Ascending aorta (tissue), 2 donors: ENCODE results near the gene JAKMIP2. TPM values are rescaled to one million over a fixed set of nuclear protein-coding genes. Genes with fewer than 3 reads are reported as not detected.
"Not testable (repeated sequence)": the region's sequence is repeated elsewhere in the genome, so short reads cannot be mapped to it uniquely, and the experiment has no call there.

Experiments
- DNase-seq, 2 donors: peaks; one replicate each; pipeline ENCODE4 v3.0.0-alpha.2; 2019; ENCODE audit warnings: low spot score in 2 of 2
- H3K27ac ChIP-seq, 2 donors: fragments of 200-600 bp; sonication (generic); one replicate each; pipeline ENCODE4 v1.5.1; 2016 to 2017; ENCODE audit warnings: mild to moderate bottlenecking in 1 of 2
- H3K27me3 ChIP-seq: fragments of 200-600 bp; sonication (generic); one replicate; pipeline ENCODE4 v1.5.1; 2017
- H3K36me3 ChIP-seq, 2 donors: fragments of 200-600 bp; sonication (generic); one replicate each; pipeline ENCODE4 v1.5.1; 2016
- H3K4me1 ChIP-seq, 2 donors: fragments of 200-600 bp; sonication (generic); one replicate each; pipeline ENCODE4 v1.5.1; 2016 to 2017; ENCODE audit warnings: mild to moderate bottlenecking in 1 of 2
- H3K4me3 ChIP-seq, 2 donors: fragments of 200-600 bp; sonication (generic); one replicate each; pipeline ENCODE4 v1.5.1; 2016 to 2017; ENCODE audit warnings: mild to moderate bottlenecking in 1 of 2
- H3K9me3 ChIP-seq, 2 donors: fragments of 200-600 bp; sonication (generic); one replicate each; pipeline ENCODE4 v1.5.1; 2016
- intact Hi-C: fragments of 100-400 bp; cut with DNase I; formaldehyde crosslinking; loops from one replicate; pipeline ENCODE4 v1.15.1; 2023
- total RNA-seq: library from RNA; depleted of rRNA; stranded (reverse); fragments of >200 nt; gene quantifications from one replicate; pipeline ENCODE4 v1.1.0, GENCODE V29; 2016
- TF ChIP-seq, protein P1 (sequence below), 3 experiments: fragments of 200-600 bp in 2 of 3; fragments of 450-650 bp in 1 of 3; sonication (generic) in 2 of 3; IDR thresholded peaks; one replicate each; pipeline ENCODE4 v1.5.1; 2016 to 2019; ENCODE audit warnings: antibody characterized with exemption in 3 of 3, mild to moderate bottlenecking in 1 of 3, moderate library complexity in 1 of 3

Gene JAKMIP2
- total RNA-seq, 1 donor from 2014 or later = not detected

DNA sequence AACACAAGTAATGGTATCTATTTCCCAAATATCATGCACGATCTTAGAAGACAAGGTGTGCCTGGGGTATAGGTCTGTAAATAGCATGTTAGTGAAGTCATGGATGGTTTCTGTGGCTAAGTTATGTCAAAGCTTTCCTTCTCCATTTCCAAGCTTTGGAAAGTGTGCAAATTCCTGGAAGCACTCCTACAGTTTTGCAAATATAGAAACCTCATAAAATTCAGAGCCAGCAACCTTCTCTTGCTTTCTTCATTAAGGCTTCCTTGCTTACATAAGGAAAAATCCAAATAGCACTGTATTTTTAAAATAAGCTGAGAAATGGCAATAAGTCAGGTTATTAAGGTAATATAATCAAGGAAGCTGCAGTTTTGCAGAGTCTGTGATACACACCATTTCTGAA is 138.1 kb downstream of the JAKMIP2 start:
- DNase-seq = no peak
- Histone ChIP-seq H3K9me3 (no peaks in the 10 kb centered on the region), H3K27ac (no peak overlapping the region), H3K4me1 (no peaks in the 10 kb centered on the region), H3K27me3 (no peaks in the 10 kb centered on the region), H3K4me3 (no peak overlapping the region), H3K36me3 (no peaks in the 10 kb centered on the region)
- intact Hi-C loops = no loop called here
- TF ChIP-seq, protein P1, sequence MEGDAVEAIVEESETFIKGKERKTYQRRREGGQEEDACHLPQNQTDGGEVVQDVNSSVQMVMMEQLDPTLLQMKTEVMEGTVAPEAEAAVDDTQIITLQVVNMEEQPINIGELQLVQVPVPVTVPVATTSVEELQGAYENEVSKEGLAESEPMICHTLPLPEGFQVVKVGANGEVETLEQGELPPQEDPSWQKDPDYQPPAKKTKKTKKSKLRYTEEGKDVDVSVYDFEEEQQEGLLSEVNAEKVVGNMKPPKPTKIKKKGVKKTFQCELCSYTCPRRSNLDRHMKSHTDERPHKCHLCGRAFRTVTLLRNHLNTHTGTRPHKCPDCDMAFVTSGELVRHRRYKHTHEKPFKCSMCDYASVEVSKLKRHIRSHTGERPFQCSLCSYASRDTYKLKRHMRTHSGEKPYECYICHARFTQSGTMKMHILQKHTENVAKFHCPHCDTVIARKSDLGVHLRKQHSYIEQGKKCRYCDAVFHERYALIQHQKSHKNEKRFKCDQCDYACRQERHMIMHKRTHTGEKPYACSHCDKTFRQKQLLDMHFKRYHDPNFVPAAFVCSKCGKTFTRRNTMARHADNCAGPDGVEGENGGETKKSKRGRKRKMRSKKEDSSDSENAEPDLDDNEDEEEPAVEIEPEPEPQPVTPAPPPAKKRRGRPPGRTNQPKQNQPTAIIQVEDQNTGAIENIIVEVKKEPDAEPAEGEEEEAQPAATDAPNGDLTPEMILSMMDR (IDR thresholded peaks at IDR 0.05) = no peak

DNA sequence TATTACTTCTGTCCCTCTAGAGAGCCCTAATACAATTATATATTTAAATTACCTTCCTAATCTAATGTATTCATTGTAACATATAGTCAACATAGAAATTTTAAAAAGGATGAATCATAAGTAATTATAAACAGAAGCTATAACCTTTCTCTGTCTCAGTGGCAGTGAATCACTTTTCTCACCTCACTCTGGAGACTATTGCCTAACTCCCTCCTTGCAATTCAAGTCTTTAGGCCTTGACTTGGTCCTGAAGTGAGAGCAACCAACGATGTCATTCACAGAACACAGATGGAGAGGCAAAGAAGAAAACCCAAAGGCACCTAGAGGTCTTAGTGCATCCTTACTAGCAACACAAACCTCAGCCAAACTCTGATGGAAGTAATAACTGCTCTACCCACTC is 139.4 kb downstream of the JAKMIP2 start:
- Histone ChIP-seq H3K27me3 (no peaks in the 10 kb centered on the region), H3K9me3 (no peaks in the 10 kb centered on the region), H3K36me3 (no peaks in the 10 kb centered on the region), H3K4me3 (no peak overlapping the region), H3K4me1 (no peaks in the 10 kb centered on the region), H3K27ac (no peak overlapping the region)
- intact Hi-C loops = no loop called here
- TF ChIP-seq, protein P1 (IDR thresholded peaks at IDR 0.05) = no peak
- DNase-seq = no peak

DNA sequence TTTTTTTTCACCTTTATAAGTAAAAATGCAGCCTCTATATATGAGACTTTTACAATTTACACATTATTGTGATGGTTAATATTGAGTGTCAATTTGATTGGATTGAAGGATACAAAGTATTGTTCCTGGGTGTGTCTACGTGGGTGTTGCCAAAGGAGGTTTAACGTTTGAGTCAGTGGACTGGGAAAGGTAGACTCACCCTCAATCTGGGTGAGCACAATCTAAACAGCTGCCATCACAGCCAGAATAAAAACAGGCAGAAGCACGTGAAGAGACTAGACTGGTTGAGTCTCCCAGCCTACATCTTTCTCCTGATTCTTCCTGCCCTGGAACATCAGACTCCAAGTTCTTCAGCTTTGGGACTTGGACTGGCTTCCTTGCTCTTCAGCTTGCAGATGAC is 139.9 kb downstream of the JAKMIP2 start:
- intact Hi-C loops = no loop called here
- TF ChIP-seq, protein P1 (IDR thresholded peaks at IDR 0.05) = no peak
- Histone ChIP-seq H3K36me3 (no peaks in the 10 kb centered on the region), H3K4me1 (no peaks in the 10 kb centered on the region), H3K27me3 (no peaks in the 10 kb centered on the region), H3K4me3 (no peak overlapping the region), H3K27ac (no peak overlapping the region), H3K9me3 (no peaks in the 10 kb centered on the region)
- no peak for DNase-seq

DNA sequence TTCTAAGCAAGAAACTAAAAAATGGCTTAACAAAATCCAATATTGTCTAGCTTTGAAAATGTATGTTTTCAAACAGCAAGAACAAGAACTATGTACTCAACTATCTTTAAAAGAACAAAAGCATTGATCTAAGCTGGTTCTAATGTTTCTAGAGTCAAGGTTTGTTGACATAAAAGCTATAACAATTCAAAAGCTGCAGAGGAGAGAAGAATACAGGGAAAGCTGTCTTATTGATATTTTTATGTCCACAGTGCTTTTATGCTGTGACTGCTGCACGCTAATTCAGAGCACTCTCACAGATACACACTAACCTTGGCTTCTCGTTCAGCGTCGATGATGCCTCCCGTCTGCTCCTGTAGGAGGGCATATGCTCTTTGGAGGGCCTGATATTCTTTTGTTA is 143.2 kb downstream of the JAKMIP2 start:
- Histone ChIP-seq H3K4me1 (no peaks in the 10 kb centered on the region), H3K36me3 (no peaks in the 10 kb centered on the region), H3K4me3 (no peak overlapping the region), H3K9me3 (no peaks in the 10 kb centered on the region), H3K27me3 (no peaks in the 10 kb centered on the region), H3K27ac (no peak overlapping the region)
- TF ChIP-seq, protein P1 (IDR thresholded peaks at IDR 0.05) = no peak
- DNase-seq = no peak
- intact Hi-C loops = no loop called here

DNA sequence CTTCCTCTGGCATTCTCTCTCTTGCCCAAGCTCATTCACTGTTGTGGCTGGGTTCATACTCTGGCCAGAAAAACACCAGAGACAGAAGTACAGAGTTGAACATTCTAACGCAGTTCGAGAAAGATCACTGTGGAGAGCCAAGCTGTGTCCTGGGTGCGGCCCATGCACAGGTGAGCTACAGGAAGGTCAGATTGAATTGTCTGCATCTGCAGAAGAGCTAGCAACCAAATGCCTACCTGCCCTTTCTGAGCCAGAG is 145.9 kb downstream of the JAKMIP2 start:
- Histone ChIP-seq H3K27me3 (no peaks in the 10 kb centered on the region), H3K4me1 (no peaks in the 10 kb centered on the region), H3K4me3 (no peak overlapping the region), H3K27ac (no peak overlapping the region), H3K9me3 (no peaks in the 10 kb centered on the region), H3K36me3 (no peaks in the 10 kb centered on the region)
- intact Hi-C loops = no loop called here
- no peak for DNase-seq
- TF ChIP-seq, protein P1 (IDR thresholded peaks at IDR 0.05) = no peak

DNA sequence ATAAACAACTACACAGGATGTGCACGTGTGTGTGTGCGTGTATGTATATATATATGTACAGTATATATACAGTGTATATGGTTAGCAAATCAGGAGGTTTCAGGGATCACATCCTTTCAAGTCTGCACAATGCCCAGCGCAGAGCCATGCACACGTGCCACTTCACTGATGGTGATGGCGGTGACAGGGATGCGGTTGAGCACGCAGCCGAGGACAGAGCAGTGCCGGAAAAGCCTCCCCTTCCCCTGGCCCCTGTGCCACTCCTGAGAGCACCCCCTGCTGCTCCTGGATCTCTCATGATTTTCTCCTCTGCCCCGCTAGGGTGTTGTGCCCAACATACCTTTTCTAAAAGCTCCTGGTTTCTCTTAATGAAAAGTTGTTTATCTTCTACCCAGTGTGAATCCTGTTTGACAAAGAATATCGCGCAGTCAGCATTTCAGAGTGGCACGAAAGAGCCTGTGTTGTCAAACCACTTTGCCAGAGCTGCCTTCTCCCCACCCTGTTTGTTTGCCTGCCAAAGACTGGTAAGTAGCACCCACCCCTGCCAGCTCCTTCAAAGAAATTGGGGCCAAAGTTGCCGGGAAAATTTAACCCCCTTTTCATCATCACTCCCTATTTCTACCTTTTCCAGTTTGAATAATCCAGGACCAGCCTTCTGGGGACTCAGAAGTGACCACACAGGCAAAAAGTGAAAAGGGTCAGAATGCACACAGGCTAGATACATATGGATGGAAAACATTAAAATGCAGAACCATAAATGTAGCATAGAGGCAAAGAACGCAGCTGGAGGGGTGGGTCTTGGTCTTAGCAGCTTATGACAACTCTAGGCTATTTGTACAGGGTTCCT is 146.4 kb downstream of the JAKMIP2 start:
- DNase-seq = no peak
- no peaks in the 10 kb centered on the region for H3K27me3 ChIP-seq
- TF ChIP-seq, protein P1 (IDR thresholded peaks at IDR 0.05) = no peak
- H3K9me3 ChIP-seq = no peaks in the 10 kb centered on the region
- H3K36me3 ChIP-seq = no peaks in the 10 kb centered on the region
- H3K4me3 ChIP-seq = no peak overlapping the region
- intact Hi-C loops = no loop called here
- H3K4me1 ChIP-seq = no peaks in the 10 kb centered on the region
- H3K27ac ChIP-seq = no peak overlapping the region

DNA sequence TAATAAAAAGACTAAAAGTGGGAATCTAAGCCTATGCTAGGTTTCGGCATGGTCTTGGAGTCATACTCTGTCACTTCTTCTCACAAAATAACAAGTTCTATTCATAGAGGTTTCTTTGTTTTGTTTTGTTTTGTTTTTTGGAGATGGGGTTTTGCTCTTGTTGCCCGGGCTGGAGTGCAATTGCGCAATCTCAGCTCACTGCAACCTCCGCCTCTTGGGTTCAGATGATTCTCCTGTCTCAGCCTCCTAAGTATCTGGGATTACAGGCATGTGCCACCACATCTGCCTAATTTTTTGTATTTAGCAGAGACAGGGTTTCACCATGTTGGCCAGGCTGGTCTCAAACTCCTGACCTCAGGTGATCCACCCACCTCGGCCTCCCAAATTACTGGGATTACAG is 147.1 kb downstream of the JAKMIP2 start:
- intact Hi-C loops, H3K9me3 ChIP-seq, H3K36me3 ChIP-seq, H3K4me3 ChIP-seq, H3K27me3 ChIP-seq, H3K27ac ChIP-seq, H3K4me1 ChIP-seq, DNase-seq: not testable (repeated sequence)
